Mesendoderm (in vitro differentiated cells): ENCODE measurements around the gene PGAP6.
A peak's percentile ranks its signal among the peaks of the same experiment; 100 is the strongest.
"Not testable (repeated sequence)": the region's sequence is repeated elsewhere in the genome, so short reads cannot be mapped to it uniquely, and the experiment has no call there.

ENCODE experiments used
- DNase-seq: peaks from one replicate; pipeline ENCODE4 v3.0.0; 2013
- H2AK5ac ChIP-seq: 2 replicates; pipeline ENCODE4 v1.6.1; 2013; ENCODE audit warnings: low read length, inconsistent platforms
- H2BK120ac ChIP-seq: 2 replicates; pipeline ENCODE4 v1.6.1; 2013; ENCODE audit warnings: low read depth, mild to moderate bottlenecking, low read length, moderate library complexity, mixed read lengths
- H2BK15ac ChIP-seq: replicated peaks from 2 replicates; pipeline ENCODE4 v1.6.1; 2013; ENCODE audit warnings: low read depth, mild to moderate bottlenecking, moderate library complexity
- H2BK5ac ChIP-seq: 2 replicates; pipeline ENCODE4 v1.6.1; 2013; ENCODE audit warnings: low read length, inconsistent platforms
- H3K18ac ChIP-seq: 2 replicates; pipeline ENCODE4 v1.6.1; 2013; ENCODE audit warnings: mild to moderate bottlenecking, low read length, mixed read lengths
- H3K23ac ChIP-seq: one replicate; pipeline ENCODE4 v1.6.1; 2013; ENCODE audit warnings: low read length
- H3K27ac ChIP-seq: 2 replicates; pipeline ENCODE4 v1.5.1; 2013; ENCODE audit warnings: low read depth, mild to moderate bottlenecking, inconsistent platforms, low read length, moderate library complexity
- H3K27me3 ChIP-seq: 2 replicates; pipeline ENCODE4 v1.6.1; 2013; ENCODE audit warnings: low read length, control low read depth, mild to moderate bottlenecking, inconsistent platforms; ENCODE audit not compliant: insufficient read depth, poor library complexity
- H3K36me3 ChIP-seq: 2 replicates; pipeline ENCODE4 v1.6.1; 2013; ENCODE audit warnings: low read length, inconsistent platforms; ENCODE audit not compliant: control insufficient read depth, insufficient read depth
- H3K4ac ChIP-seq: one replicate; pipeline ENCODE4 v1.6.1; 2013; ENCODE audit warnings: low read depth, mild to moderate bottlenecking, low read length, moderate library complexity
- H3K4me1 ChIP-seq: 2 replicates; pipeline ENCODE4 v1.6.1; 2013; ENCODE audit warnings: low read depth, low read length, inconsistent platforms; ENCODE audit not compliant: control insufficient read depth
- H3K4me2 ChIP-seq: 2 replicates; pipeline ENCODE4 v1.6.1; 2013; ENCODE audit warnings: low read length
- H3K4me3 ChIP-seq: 2 replicates; pipeline ENCODE4 v1.5.1; 2013; ENCODE audit warnings: mild to moderate bottlenecking, low read length
- H3K56ac ChIP-seq: one replicate; pipeline ENCODE4 v1.6.1; 2013; ENCODE audit warnings: low read length
- H3K79me1 ChIP-seq: 2 replicates; pipeline ENCODE4 v1.6.1; 2013; ENCODE audit warnings: low read length, inconsistent platforms
- H3K79me2 ChIP-seq: 2 replicates; pipeline ENCODE4 v1.6.1; 2013; ENCODE audit warnings: mild to moderate bottlenecking, low read length; ENCODE audit not compliant: control insufficient read depth, insufficient read depth
- H3K9ac ChIP-seq: 2 replicates; pipeline ENCODE4 v1.6.1; 2013; ENCODE audit warnings: low read length, inconsistent platforms
- H4K5ac ChIP-seq: one replicate; pipeline ENCODE4 v1.6.1; 2013; ENCODE audit warnings: low read length
- H4K8ac ChIP-seq: one replicate; pipeline ENCODE4 v1.6.1; 2013; ENCODE audit warnings: low read depth, mild to moderate bottlenecking, control low read depth, low read length, moderate library complexity
- WGBS: extraction: QIAGEN DNeasy Blood & Tissue Kit; methylation state at CpG from one replicate; pipeline ENCODE4 v1.1.7; 2013; ENCODE audit warnings: low lambda C conversion rate, missing lambda C conversion rate; ENCODE audit not compliant: insufficient coverage; ENCODE audit errors: extremely low coverage; 5-methylcytosine and 5-hydroxymethylcytosine counted together

Gene PGAP6

DNA sequence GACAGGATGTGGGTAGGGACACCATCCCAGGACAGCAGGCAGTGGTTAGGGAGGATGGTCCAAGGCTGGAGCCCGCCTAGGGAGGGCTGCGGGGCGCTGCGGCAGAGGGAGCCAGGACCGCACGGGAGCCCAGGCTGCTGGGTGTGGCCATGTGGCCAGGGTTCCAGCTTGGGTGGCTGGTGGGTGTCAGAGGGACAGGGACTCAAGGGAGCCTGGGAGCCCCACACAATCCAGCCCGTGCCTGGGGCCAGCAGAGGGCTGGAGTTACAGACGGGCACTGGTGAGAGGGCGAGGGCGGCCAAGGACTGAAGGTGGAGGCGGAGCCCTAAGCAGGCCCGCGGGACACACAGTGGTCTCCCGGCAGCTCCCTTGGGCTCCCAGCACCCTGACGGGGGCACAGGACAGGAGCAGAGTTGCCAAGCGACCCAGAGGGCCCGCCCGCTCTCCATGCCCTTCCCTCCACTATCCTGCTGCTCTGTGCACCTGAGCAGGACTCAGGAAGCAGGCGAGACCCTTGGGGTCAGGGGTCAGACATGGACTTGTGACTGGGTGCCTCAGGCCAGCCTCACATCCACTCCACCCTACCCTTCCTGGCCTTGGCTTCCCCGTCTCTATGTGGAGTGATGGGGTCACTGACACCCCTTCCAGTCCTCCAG lies 18.5 kb downstream of the PGAP6 start:
- H2BK5ac ChIP-seq = no peak overlapping the region
- H4K5ac ChIP-seq = no peak overlapping the region
- DNase-seq = no peak
- no peak overlapping the region for H3K27ac ChIP-seq
- H3K4me2 ChIP-seq = no peak overlapping the region
- H2BK15ac ChIP-seq = no peak overlapping the region
- H3K9ac ChIP-seq = no peak overlapping the region
- no CpG with 5 or more reads among the region's 20 CpGs for WGBS
- H3K79me1 ChIP-seq = no peaks in the 10 kb centered on the region
- H4K8ac ChIP-seq = no peak overlapping the region
- no peak overlapping the region for H3K18ac ChIP-seq
- no peak overlapping the region for H2AK5ac ChIP-seq
- H3K4ac ChIP-seq = no peak overlapping the region
- H3K79me2 ChIP-seq = no peaks in the 10 kb centered on the region
- no peaks in the 10 kb centered on the region for H3K27me3 ChIP-seq
- peaks cover 7% of the 10 kb centered on the region for H3K36me3 ChIP-seq
- H3K56ac ChIP-seq = no peak overlapping the region
- no peak overlapping the region for H2BK120ac ChIP-seq
- no peak overlapping the region for H3K4me3 ChIP-seq
- H3K4me1 ChIP-seq = no peaks in the 10 kb centered on the region
- no peak overlapping the region for H3K23ac ChIP-seq

DNA sequence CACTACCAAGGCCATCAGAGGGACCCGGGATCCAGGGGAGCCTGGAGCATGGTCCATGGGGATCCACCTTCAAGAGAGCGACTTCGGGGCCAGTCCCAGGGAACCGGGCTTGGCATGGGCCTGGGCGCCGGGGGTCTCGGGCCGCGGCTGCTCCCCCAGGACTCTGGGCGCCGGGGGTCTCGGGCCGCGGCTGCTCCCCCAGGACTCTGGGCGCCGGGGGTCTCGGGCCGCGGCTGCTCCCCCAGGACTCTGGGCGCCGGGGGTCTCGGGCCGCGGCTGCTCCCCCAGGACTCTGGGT lies 19.1 kb downstream of the PGAP6 start:
- H3K18ac ChIP-seq, H3K56ac ChIP-seq, H3K9ac ChIP-seq, H3K79me2 ChIP-seq, H3K23ac ChIP-seq, H4K8ac ChIP-seq, H3K36me3 ChIP-seq, H3K27ac ChIP-seq, H4K5ac ChIP-seq, H2BK120ac ChIP-seq, H2BK5ac ChIP-seq, H3K4me1 ChIP-seq, H2AK5ac ChIP-seq, H3K4me2 ChIP-seq, H2BK15ac ChIP-seq, H3K79me1 ChIP-seq, H3K27me3 ChIP-seq, H3K4me3 ChIP-seq, DNase-seq, H3K4ac ChIP-seq: not testable (repeated sequence)
- WGBS = no CpG with 5 or more reads among the region's 24 CpGs

DNA sequence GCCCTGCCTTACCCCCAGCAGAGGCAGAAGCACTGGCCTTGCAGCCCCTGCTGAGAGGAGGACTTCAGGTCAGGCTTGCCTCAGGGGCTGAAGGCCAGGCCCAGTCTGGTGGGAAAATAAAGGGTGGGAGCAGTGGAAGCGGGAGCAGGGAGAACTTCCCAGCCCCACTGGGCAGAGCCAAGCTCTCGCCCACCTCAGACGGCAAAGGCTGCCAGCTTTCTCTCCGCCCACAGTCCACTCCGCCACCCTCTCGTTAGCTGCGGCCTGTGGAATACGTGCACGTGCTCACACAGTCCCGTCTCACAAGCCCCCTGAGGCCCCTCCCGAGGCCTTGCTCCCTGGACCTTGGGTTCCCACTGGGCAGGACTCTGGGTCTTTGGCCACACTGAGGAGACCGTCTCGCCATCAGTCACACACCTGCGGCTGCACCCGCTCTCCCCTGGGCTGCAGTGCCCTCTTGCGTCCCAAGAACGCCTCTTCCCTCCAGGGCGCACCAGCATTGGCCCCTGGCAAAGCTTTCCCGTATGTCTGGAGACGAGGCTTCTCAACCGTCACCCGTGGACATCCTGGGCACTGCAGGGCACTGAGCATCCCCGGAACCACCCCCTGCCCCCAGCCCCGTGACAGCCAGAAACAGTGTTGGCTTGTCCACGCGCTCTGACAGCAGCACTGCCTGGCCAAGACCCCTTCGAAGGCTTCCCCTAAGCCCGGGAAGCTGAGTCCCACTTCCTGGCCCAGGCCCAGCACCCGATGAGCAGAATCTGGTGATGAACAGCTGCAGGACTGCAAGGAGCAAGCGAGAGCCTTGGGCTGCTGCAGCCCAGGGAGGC lies 19.7 kb downstream of the PGAP6 start:
- DNase-seq = peak; percentile 84
- Histone ChIP-seq H2BK120ac (no peak overlapping the region), H3K23ac (no peak overlapping the region), H3K4ac (no peak overlapping the region), H3K79me2 (no peaks in the 10 kb centered on the region), H4K5ac (no peak overlapping the region), H3K18ac (no peak overlapping the region), H2AK5ac (no peak overlapping the region), H4K8ac (no peak overlapping the region), H3K36me3 (no peaks in the 10 kb centered on the region), H2BK5ac (no peak overlapping the region), H3K4me1 (no peaks in the 10 kb centered on the region), H3K4me3 (no peak overlapping the region), H3K27me3 (no peaks in the 10 kb centered on the region), H3K27ac (no peak overlapping the region), H3K4me2 (no peak overlapping the region), H3K56ac (peak overlapping the region; percentile 42), H3K9ac (no peak overlapping the region), H2BK15ac (no peak overlapping the region), H3K79me1 (no peaks in the 10 kb centered on the region)
- no CpG with 5 or more reads among the region's 30 CpGs for WGBS

DNA sequence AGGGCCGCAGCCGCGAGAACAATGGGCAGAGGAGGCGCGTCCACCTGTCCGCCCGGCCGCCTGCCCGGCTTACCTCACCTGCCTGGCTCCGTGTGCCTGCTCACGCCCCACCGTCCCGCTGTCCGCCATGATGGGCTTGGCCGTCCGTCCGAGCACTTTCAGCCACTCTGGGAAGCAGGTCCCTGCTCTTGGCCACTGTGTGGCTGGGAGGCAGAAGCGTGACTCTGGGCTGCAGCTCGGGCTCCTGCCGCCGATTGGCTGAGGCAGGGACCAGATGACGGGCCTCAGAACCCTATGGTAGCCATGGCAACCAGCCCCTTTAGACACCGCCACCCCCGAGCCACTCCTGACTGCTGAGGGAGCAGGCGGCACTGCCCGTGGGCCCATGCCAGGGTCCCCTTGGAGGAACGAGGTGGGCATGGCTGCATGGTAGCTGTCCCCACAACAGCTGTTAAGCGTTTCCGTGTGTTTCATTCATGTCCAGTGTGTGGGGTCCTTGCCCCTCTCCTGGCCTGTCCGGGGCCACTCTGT lies 20.4 kb downstream of the PGAP6 start:
- WGBS = no CpG with 5 or more reads among the region's 30 CpGs

DNA sequence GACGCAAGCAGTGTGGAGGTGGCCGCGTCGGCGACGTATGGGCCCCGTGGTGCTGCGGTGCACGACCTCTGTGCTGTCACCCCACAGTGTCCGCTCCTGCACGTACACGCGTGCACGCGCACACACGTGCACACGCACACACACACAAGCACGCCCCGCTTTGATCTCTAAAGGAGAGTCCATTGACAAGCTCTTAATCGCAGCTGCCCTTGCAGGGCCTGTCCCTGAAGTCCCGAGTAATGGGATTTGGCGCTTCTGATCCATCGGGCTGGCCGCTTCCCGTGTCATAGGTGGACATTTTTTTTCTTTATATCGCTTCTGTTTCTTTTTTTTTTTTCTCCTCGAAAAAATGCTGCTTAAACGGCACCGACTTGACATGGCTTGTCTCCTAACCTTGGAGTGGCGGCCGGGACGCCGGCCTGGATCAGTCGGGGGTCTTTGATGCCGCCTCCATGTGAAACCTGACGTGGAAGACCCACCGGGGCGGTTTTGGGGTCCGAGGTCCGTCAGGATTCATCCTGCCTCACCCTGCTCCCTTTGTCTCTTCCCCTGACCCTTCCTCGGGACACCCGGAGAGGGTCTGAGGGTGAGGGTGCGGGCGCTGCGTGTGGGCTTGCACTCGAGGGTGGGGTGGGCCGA lies 21.0 kb downstream of the PGAP6 start:
- Histone ChIP-seq H3K56ac (no peak overlapping the region), H3K27me3 (no peaks in the 10 kb centered on the region), H3K79me2 (no peaks in the 10 kb centered on the region), H3K9ac (no peak overlapping the region), H3K36me3 (no peaks in the 10 kb centered on the region), H4K8ac (no peak overlapping the region), H3K23ac (no peak overlapping the region), H3K4me1 (no peaks in the 10 kb centered on the region), H2BK120ac (no peak overlapping the region), H3K4me3 (no peak overlapping the region), H4K5ac (no peak overlapping the region), H2AK5ac (no peak overlapping the region), H3K18ac (no peak overlapping the region), H3K27ac (no peak overlapping the region), H3K79me1 (no peaks in the 10 kb centered on the region), H2BK5ac (no peak overlapping the region), H3K4me2 (no peak overlapping the region), H2BK15ac (no peak overlapping the region), H3K4ac (no peak overlapping the region)
- no peak for DNase-seq
- no CpG with 5 or more reads among the region's 47 CpGs for WGBS

More for the DNA sequence above, 20.4 kb downstream of the PGAP6 start:
- H3K79me2 ChIP-seq = no peaks in the 10 kb centered on the region
- no peak overlapping the region for H3K9ac ChIP-seq
- H3K4ac ChIP-seq = no peak overlapping the region
- no peak overlapping the region for H3K23ac ChIP-seq
- H3K4me3 ChIP-seq = no peak overlapping the region
- no peaks in the 10 kb centered on the region for H3K36me3 ChIP-seq
- no peak overlapping the region for H2BK5ac ChIP-seq
- no peak overlapping the region for H3K18ac ChIP-seq
- no peak overlapping the region for H2AK5ac ChIP-seq
- no peaks in the 10 kb centered on the region for H3K79me1 ChIP-seq
- H4K8ac ChIP-seq = no peak overlapping the region
- H4K5ac ChIP-seq = no peak overlapping the region
- no peaks in the 10 kb centered on the region for H3K27me3 ChIP-seq
- H3K4me2 ChIP-seq = no peak overlapping the region
- H3K27ac ChIP-seq = no peak overlapping the region
- H2BK15ac ChIP-seq = no peak overlapping the region
- no peaks in the 10 kb centered on the region for H3K4me1 ChIP-seq
- no peak for DNase-seq
- H2BK120ac ChIP-seq = no peak overlapping the region
- H3K56ac ChIP-seq = no peak overlapping the region
